Spleen (tissue), 11 donors: ENCODE results near the gene ENTPD3. TPM values are rescaled to one million over a fixed set of nuclear protein-coding genes. Genes with fewer than 3 reads are reported as not detected.

Source experiments
- DNase-seq: peaks from one replicate; pipeline ENCODE4 v3.0.0-alpha.2; 2020
- H3K27ac ChIP-seq, 8 donors: fragments of 200-600 bp; sonication (generic) in 7 of 8; 1 replicate in 4 of 8; 2 replicates in 4 of 8; pipeline versions ENCODE4 v1.5.0 to v1.8.0; 2016 to 2021; ENCODE audit warnings: inconsistent platforms in 4 of 8, mild to moderate bottlenecking in 4 of 8, moderate library complexity in 1 of 8
- H3K27me3 ChIP-seq, 7 donors: fragments of 200-600 bp; sonication (generic) in 6 of 7; replicated peaks in 1 of 7; 1 replicate in 4 of 7; 2 replicates in 3 of 7; pipeline versions ENCODE4 v1.5.0 to v1.8.0; 2016 to 2021; ENCODE audit warnings: inconsistent platforms in 3 of 7, mild to moderate bottlenecking in 1 of 7
- H3K36me3 ChIP-seq, 6 donors: fragments of 200-600 bp; sonication (generic) in 5 of 6; 1 replicate in 4 of 6; 2 replicates in 2 of 6; pipeline versions ENCODE4 v1.5.0 to v1.8.0; 2016 to 2021; ENCODE audit warnings: inconsistent platforms in 2 of 6
- H3K4me1 ChIP-seq, 6 donors: fragments of 200-600 bp; sonication (generic) in 5 of 6; 1 replicate in 3 of 6; 2 replicates in 3 of 6; pipeline versions ENCODE4 v1.5.0 to v1.8.0; 2016 to 2021; ENCODE audit warnings: inconsistent platforms in 3 of 6
- H3K4me3 ChIP-seq, 8 donors: fragments of 200-600 bp; sonication (generic) in 7 of 8; 1 replicate in 4 of 8; 2 replicates in 4 of 8; pipeline versions ENCODE4 v1.5.0 to v1.8.0; 2016 to 2021; ENCODE audit warnings: inconsistent platforms in 4 of 8, mild to moderate bottlenecking in 4 of 8, moderate library complexity in 2 of 8
- H3K9me3 ChIP-seq, 8 donors: fragments of 200-600 bp; sonication (generic) in 7 of 8; 1 replicate in 4 of 8; 2 replicates in 4 of 8; pipeline versions ENCODE4 v1.5.0 to v1.8.0; 2016 to 2021; ENCODE audit warnings: inconsistent platforms in 4 of 8
- CTCF ChIP-seq, 11 experiments: fragments of 200-600 bp in 7 of 11; fragments of 450-650 bp in 4 of 11; sonication (generic) in 4 of 11; IDR thresholded peaks in 8 of 11; conservative IDR thresholded peaks in 3 of 11; 1 replicate in 7 of 11; 2 replicates in 4 of 11; pipeline versions ENCODE4 v1.4.0 to v1.8.0; 2016 to 2021; ENCODE audit warnings: antibody characterized with exemption in 11 of 11, inconsistent platforms in 4 of 11, mild to moderate bottlenecking in 1 of 11
- POLR2A ChIP-seq, 3 donors: fragments of 450-650 bp; IDR thresholded peaks; one replicate each; pipeline ENCODE4 v1.5.1; 2017; ENCODE audit warnings: antibody characterized with exemption in 3 of 3, mild to moderate bottlenecking in 1 of 3
- POLR2AphosphoS5 ChIP-seq, 3 donors: sonication (generic); formaldehyde crosslinking; IDR thresholded peaks; one replicate each; pipeline ENCODE4 v1.5.1; 2017; ENCODE audit warnings: antibody characterized with exemption in 3 of 3
- WGBS, 5 donors: extraction: QIAGEN DNeasy Blood & Tissue Kit in 3 of 5; methylation state at CpG; one replicate each; pipeline versions ENCODE4 v1.1.5 to v1.1.7; 2013 to 2018; 5-methylcytosine and 5-hydroxymethylcytosine counted together
- intact Hi-C: fragments of 100-400 bp; cut with DNase I; formaldehyde crosslinking; loops from one replicate; pipeline ENCODE4 v1.15.0; 2023; ENCODE audit warnings: low total_unique reads
- polyA plus RNA-seq, 3 donors: library from polyadenylated mRNA; stranded (reverse); fragments of 200-250 nt; gene quantifications; one replicate each; pipeline ENCODE4 v1.2.1, GENCODE V29; 2013
- total RNA-seq, 7 donors: library from RNA; depleted of rRNA in 3 of 7; stranded (reverse); fragments of >200 nt in 3 of 7; fragmentation: NEBNext Ultra II Directional in 4 of 7; extraction: Animal tissue kit (Norgen Biotek cat#: 25700) in 4 of 7; gene quantifications; one replicate each; pipeline versions ENCODE4 v1.1.0 to v1.2.1, GENCODE V29; 2016 to 2021
- donor health status: healthy with polysubstance abuse.
- donor health status: DM: no; HTN: no; CAD: no; lungs with moderate emphysema.
- donor health status: DM: no; HTN: no; CAD: no.
- donor health status: Bipolar disorder and iron deficiency.
- donor health status: healthy.
- donor health status: DM: no; HTN: no; CAD: no.
- donor health status: DM: yes; HTN: yes; CAD: no.

ENTPD3 gene
- total and polyA plus RNA-seq, 10 donors: 0.32 to 4.8 (median 1.9) TPM

- H3K4me1 ChIP-seq: no peaks in the 10 kb centered on the region
- no peak for DNase-seq
- H3K9me3 ChIP-seq: peaks cover 0 to 28% (median 19%) of the 10 kb centered on the region in 8 donors
- peaks cover 0 to 6% (median 0%) of the 10 kb centered on the region in 7 donors for H3K27me3 ChIP-seq
- no peak overlapping the region for H3K27ac ChIP-seq
- no peak overlapping the region for H3K4me3 ChIP-seq
- TF ChIP-seq POLR2AphosphoS5 (IDR thresholded peaks at IDR 0.05) (no peak), POLR2A (IDR thresholded peaks at IDR 0.05) (no peak), CTCF (IDR thresholded peaks at IDR 0.05 in 8 of 11, conservative IDR thresholded peaks at IDR 0.05 in 3 of 11) (no peak)
- intact Hi-C loops: no loop called here
- no peaks in the 10 kb centered on the region for H3K36me3 ChIP-seq
Measured at GRCh38 chr3:40350529-40350928, 36.5 kb upstream of the ENTPD3 start.

GRCh38 chr3:40355410-40355809 is 31.6 kb upstream of the ENTPD3 start:
- no peak for TF ChIP-seq POLR2A (IDR thresholded peaks at IDR 0.05)
- no peak for TF ChIP-seq POLR2AphosphoS5 (IDR thresholded peaks at IDR 0.05)
- TF ChIP-seq CTCF (IDR thresholded peaks at IDR 0.05 in 8 of 11, conservative IDR thresholded peaks at IDR 0.05 in 3 of 11): no peak
- intact Hi-C loops: no loop called here
- H3K4me3 ChIP-seq: no peak overlapping the region
- H3K27ac ChIP-seq: no peak overlapping the region
- 69 to 88% (median 85%) methylated on average over 2 of the region's 2 CpGs for WGBS, 5 donors
- no peaks in the 10 kb centered on the region for H3K4me1 ChIP-seq
- no peaks in the 10 kb centered on the region for H3K36me3 ChIP-seq
- DNase-seq: no peak
- H3K27me3 ChIP-seq: peaks cover 0 to 6% (median 0%) of the 10 kb centered on the region in 7 donors
- peaks cover 0 to 22% (median 7%) of the 10 kb centered on the region in 8 donors for H3K9me3 ChIP-seq

- Histone ChIP-seq H3K27ac (no peak overlapping the region), H3K9me3 (peaks cover 0 to 7% (median 0%) of the 10 kb centered on the region in 8 donors), H3K27me3 (peaks cover 0 to 6% (median 0%) of the 10 kb centered on the region in 7 donors), H3K36me3 (no peaks in the 10 kb centered on the region), H3K4me3 (no peak overlapping the region), H3K4me1 (no peaks in the 10 kb centered on the region)
- intact Hi-C loops: no loop called here
- WGBS, 5 donors: 68 to 91% (median 79%) methylated on average over 1 of the region's 1 CpG
- TF ChIP-seq POLR2AphosphoS5 (IDR thresholded peaks at IDR 0.05): no peak
- TF ChIP-seq POLR2A (IDR thresholded peaks at IDR 0.05): no peak
- TF ChIP-seq CTCF (IDR thresholded peaks at IDR 0.05 in 8 of 11, conservative IDR thresholded peaks at IDR 0.05 in 3 of 11): no peak
- DNase-seq: no peak
Measured at GRCh38 chr3:40358454-40358853, 28.5 kb upstream of the ENTPD3 start.

- no peak overlapping the region for H3K27ac ChIP-seq
- peaks cover 0 to 3% (median 0%) of the 10 kb centered on the region in 8 donors for H3K9me3 ChIP-seq
- DNase-seq: no peak
- no peaks in the 10 kb centered on the region for H3K36me3 ChIP-seq
- TF ChIP-seq POLR2A (IDR thresholded peaks at IDR 0.05) (no peak), POLR2AphosphoS5 (IDR thresholded peaks at IDR 0.05) (no peak)
- WGBS, 5 donors: 75 to 89% (median 82%) methylated on average over 2 of the region's 2 CpGs
- intact Hi-C loops: no loop called here
- H3K4me3 ChIP-seq: no peak overlapping the region
- H3K27me3 ChIP-seq: no peaks in the 10 kb centered on the region
- no peaks in the 10 kb centered on the region for H3K4me1 ChIP-seq
Measured at GRCh38 chr3:40363674-40364073, 23.3 kb upstream of the ENTPD3 start.
